Stimulated activated CD4-positive, alpha-beta T cell treated with anti-CD3 and anti-CD28 coated beads, Interleukin-1b, Interleukin-23, amount 100 ng/mL, for 1 hour (primary cell): ENCODE data around the gene BMPR1B.
"Not testable (repeated sequence)": the region's sequence is repeated elsewhere in the genome, so short reads cannot be mapped to it uniquely, and the experiment has no call there.

Experiments
- DNase-seq, 2 donors: peaks; one replicate each; pipeline ENCODE4 v3.0.0-alpha.2; 2020; ENCODE audit warnings: low read depth in 2 of 2

Gene BMPR1B

GRCh38 chr4:94833394-94833793 is 75.6 kb downstream of the BMPR1B start:
- no peak for DNase-seq

GRCh38 chr4:94834501-94834900 is 76.7 kb downstream of the BMPR1B start:
- no peak for DNase-seq

- DNase-seq: not testable (repeated sequence)
Measured at GRCh38 chr4:94841166-94841863, 83.6 kb downstream of the BMPR1B start.

- no peak for DNase-seq
Measured at GRCh38 chr4:94841864-94842221, 84.1 kb downstream of the BMPR1B start.

GRCh38 chr4:94843216-94843615 is 85.5 kb downstream of the BMPR1B start:
- DNase-seq: no peak

- no peak for DNase-seq
Measured at GRCh38 chr4:94848326-94848725, 90.6 kb downstream of the BMPR1B start.

- no peak for DNase-seq
Measured at GRCh38 chr4:94849901-94850300, 92.1 kb downstream of the BMPR1B start.

- DNase-seq: no peak
Measured at GRCh38 chr4:94852616-94853015, 94.9 kb downstream of the BMPR1B start.

- DNase-seq: no peak
Measured at GRCh38 chr4:94856030-94856429, 98.3 kb downstream of the BMPR1B start.

GRCh38 chr4:94870146-94870545 is 112.4 kb downstream of the BMPR1B start:
- DNase-seq: no peak

GRCh38 chr4:94871644-94872305 is 114.0 kb downstream of the BMPR1B start:
- DNase-seq: no peak

- no peak for DNase-seq
Measured at GRCh38 chr4:94877973-94878372, 120.2 kb downstream of the BMPR1B start.

- no peak for DNase-seq
Measured at GRCh38 chr4:94880956-94881355, 123.2 kb downstream of the BMPR1B start.

GRCh38 chr4:94882756-94883155 is 125.0 kb downstream of the BMPR1B start:
- DNase-seq: no peak

- no peak for DNase-seq
Measured at GRCh38 chr4:94887027-94887426, 129.3 kb downstream of the BMPR1B start.

- no peak for DNase-seq
Measured at GRCh38 chr4:94889523-94889922, 131.8 kb downstream of the BMPR1B start.

GRCh38 chr4:94889946-94890345 is 132.2 kb downstream of the BMPR1B start:
- no peak for DNase-seq

GRCh38 chr4:94890579-94890978 is 132.8 kb downstream of the BMPR1B start:
- DNase-seq: no peak

- DNase-seq: no peak
Measured at GRCh38 chr4:94892051-94892450, 134.3 kb downstream of the BMPR1B start.

GRCh38 chr4:94895081-94895480 is 137.3 kb downstream of the BMPR1B start:
- no peak for DNase-seq

- no peak for DNase-seq
Measured at GRCh38 chr4:94897023-94897422, 139.3 kb downstream of the BMPR1B start.

- no peak for DNase-seq
Measured at GRCh38 chr4:94905511-94905910, 147.8 kb downstream of the BMPR1B start.

- no peak for DNase-seq
Measured at GRCh38 chr4:94909645-94910044, 151.9 kb downstream of the BMPR1B start.

GRCh38 chr4:94911106-94911505 is 153.4 kb downstream of the BMPR1B start:
- no peak for DNase-seq
